Activated CD8-positive, alpha-beta memory T cell treated with anti-CD3 and anti-CD28 coated beads, Interleukin-2, amount 50 U/mL, for 1 hour (primary cell): ENCODE measurements around the gene TUB.

Source experiments
- DNase-seq: peaks from one replicate; pipeline ENCODE4 v3.0.0-alpha.2; 2020; ENCODE audit errors: extremely low read depth

Gene TUB

GRCh38 chr11:8091721-8092120 lies 10.7 kb downstream of the TUB start:
- no peak for DNase-seq

GRCh38 chr11:8092587-8093424 lies 11.8 kb downstream of the TUB start:
- DNase-seq, result no peak

GRCh38 chr11:8093931-8094575 lies 13.0 kb downstream of the TUB start:
- no peak for DNase-seq

GRCh38 chr11:8094656-8095055 lies 13.6 kb downstream of the TUB start:
- no peak for DNase-seq

GRCh38 chr11:8095371-8095770 lies 14.4 kb downstream of the TUB start:
- no peak for DNase-seq

- DNase-seq, result no peak
Measured at GRCh38 chr11:8095806-8096522, 15.0 kb downstream of the TUB start.

- DNase-seq, result no peak
Measured at GRCh38 chr11:8096575-8096974, 15.6 kb downstream of the TUB start.

- DNase-seq, result no peak
Measured at GRCh38 chr11:8097062-8097461, 16.1 kb downstream of the TUB start.

- no peak for DNase-seq
Measured at GRCh38 chr11:8097468-8097867, 16.5 kb downstream of the TUB start.

GRCh38 chr11:8097926-8098325 lies 16.9 kb downstream of the TUB start:
- DNase-seq, result no peak

GRCh38 chr11:8098361-8098760 lies 17.4 kb downstream of the TUB start:
- no peak for DNase-seq

GRCh38 chr11:8098879-8099278 lies 17.9 kb downstream of the TUB start:
- no peak for DNase-seq

- DNase-seq, result peak; percentile 9
Measured at GRCh38 chr11:8099291-8099899, 18.4 kb downstream of the TUB start.

- DNase-seq, result no peak
Measured at GRCh38 chr11:8100158-8100557, 19.1 kb downstream of the TUB start.

- no peak for DNase-seq
Measured at GRCh38 chr11:8100605-8101004, 19.6 kb downstream of the TUB start.

- DNase-seq, result no peak
Measured at GRCh38 chr11:8101421-8101820, 20.4 kb downstream of the TUB start.

- DNase-seq, result no peak
Measured at GRCh38 chr11:8102296-8102915, 21.4 kb downstream of the TUB start.

- DNase-seq, result no peak
Measured at GRCh38 chr11:8102965-8103364, 22.0 kb downstream of the TUB start.

GRCh38 chr11:8103909-8104308 lies 22.9 kb downstream of the TUB start:
- DNase-seq, result no peak

- no peak for DNase-seq
Measured at GRCh38 chr11:8105133-8105532, 24.1 kb downstream of the TUB start.

- no peak for DNase-seq
Measured at GRCh38 chr11:8105666-8106065, 24.7 kb downstream of the TUB start.

GRCh38 chr11:8106679-8107078 lies 25.7 kb downstream of the TUB start:
- DNase-seq, result no peak
